GM04503 (cell line): ENCODE results near the gene JAG2.

Source experiments
- DNase-seq: peaks from one replicate; pipeline ENCODE4 v3.0.0-alpha.2; 2012; ENCODE audit warnings: low read depth

The JAG2 gene

GRCh38 chr14:105165134-105165704 lies 3.4 kb downstream of the JAG2 start:
- no peak for DNase-seq

- no peak for DNase-seq
These were observed 5.4 kb downstream of the JAG2 start for GRCh38 chr14:105163040-105163742.

GRCh38 chr14:105162669-105162979 lies 6.0 kb downstream of the JAG2 start:
- no peak for DNase-seq

GRCh38 chr14:105161964-105162668 lies 6.5 kb downstream of the JAG2 start:
- no peak for DNase-seq

- DNase-seq: no peak
These were observed 7.3 kb downstream of the JAG2 start for GRCh38 chr14:105161309-105161708.

GRCh38 chr14:105160776-105161175 lies 7.8 kb downstream of the JAG2 start:
- no peak for DNase-seq

- no peak for DNase-seq
These were observed 9.2 kb downstream of the JAG2 start for GRCh38 chr14:105159344-105159743.

GRCh38 chr14:105158794-105159193 lies 9.8 kb downstream of the JAG2 start:
- no peak for DNase-seq

GRCh38 chr14:105157872-105158271 lies 10.7 kb downstream of the JAG2 start:
- no peak for DNase-seq

GRCh38 chr14:105156414-105157375 lies 11.9 kb downstream of the JAG2 start:
- no peak for DNase-seq

GRCh38 chr14:105155681-105156413 lies 12.7 kb downstream of the JAG2 start:
- no peak for DNase-seq

GRCh38 chr14:105155071-105155651 lies 13.4 kb downstream of the JAG2 start:
- no peak for DNase-seq

GRCh38 chr14:105154476-105154871 lies 14.1 kb downstream of the JAG2 start:
- no peak for DNase-seq

GRCh38 chr14:105153739-105154475 lies 14.7 kb downstream of the JAG2 start:
- DNase-seq: no peak

GRCh38 chr14:105153331-105153731 lies 15.2 kb downstream of the JAG2 start:
- DNase-seq: no peak

- no peak for DNase-seq
These were observed 15.8 kb downstream of the JAG2 start for GRCh38 chr14:105152794-105153241.

- DNase-seq: no peak
These were observed 16.5 kb downstream of the JAG2 start for GRCh38 chr14:105151838-105152793.

- DNase-seq: no peak
These were observed 17.3 kb downstream of the JAG2 start for GRCh38 chr14:105151084-105151837.
